Naive thymus-derived CD4-positive, alpha-beta T cell (primary cell): ENCODE measurements around the gene OR2V2. TPM values are rescaled to one million over a fixed set of nuclear protein-coding genes. Genes with fewer than 3 reads are reported as not detected.

ENCODE experiments used
- ATAC-seq: fragments of 150-1000 bp; cut with Tn5 transposase; 2 replicates; pipeline ENCODE4 v1.10.0; 2021; ENCODE audit warnings: mild to moderate bottlenecking, moderate library complexity
- CTCF ChIA-PET: fragments of 350-600 bp; sonication (Branson Sonifier 250); formaldehyde crosslinking; loops from one replicate; lab custom pipeline; 2021; ENCODE audit warnings: antibody characterized with exemption; lab: Charles Lee
- POLR2A ChIA-PET: fragments of 350-600 bp; sonication (Branson Sonifier 250); formaldehyde crosslinking; loops from one replicate; lab custom pipeline; 2021; ENCODE audit warnings: antibody characterized with exemption, inconsistent platforms; lab: Charles Lee
- DNase-seq, 9 donors: peaks; one replicate each; pipeline versions ENCODE4 v3.0.0 to v3.0.0-alpha.2; 2020 to 2022; ENCODE audit warnings: mixed read lengths in 1 of 9
- H3K27ac ChIP-seq: one replicate; pipeline ENCODE4 v1.7.0; 2013; ENCODE audit warnings: mild to moderate bottlenecking, low read depth, low read length, moderate library complexity
- H3K27me3 ChIP-seq, 2 donors: one replicate each; pipeline ENCODE4 v1.7.0; 2013; ENCODE audit warnings: low read length in 2 of 2, mild to moderate bottlenecking in 2 of 2, moderate library complexity in 2 of 2; ENCODE audit not compliant: control insufficient read depth in 2 of 2, insufficient read depth in 2 of 2
- H3K36me3 ChIP-seq, 3 experiments: 1 replicate in 2 of 3; 2 replicates in 1 of 3; pipeline ENCODE4 v1.7.0; 2013; ENCODE audit warnings: low read length in 3 of 3, mild to moderate bottlenecking in 3 of 3, moderate library complexity in 1 of 3; ENCODE audit not compliant: insufficient read depth in 3 of 3, control insufficient read depth in 2 of 3
- H3K4me1 ChIP-seq, 2 donors: one replicate each; pipeline ENCODE4 v1.7.0; 2013; ENCODE audit warnings: low read length in 2 of 2, mild to moderate bottlenecking in 2 of 2, moderate library complexity in 1 of 2; ENCODE audit not compliant: control insufficient read depth in 2 of 2, insufficient read depth in 2 of 2
- H3K4me3 ChIP-seq: 2 replicates; pipeline ENCODE4 v1.7.0; 2013; ENCODE audit warnings: mild to moderate bottlenecking, low read length
- H3K9me3 ChIP-seq, 3 experiments: 1 replicate in 2 of 3; 2 replicates in 1 of 3; pipeline ENCODE4 v1.7.0; 2013; ENCODE audit warnings: low read length in 3 of 3; ENCODE audit not compliant: control insufficient read depth in 2 of 3
- H3K27ac Mint-ChIP-seq, 9 donors: one replicate each; pipeline ENCODE4 v1.8.0; 2020 to 2022; ENCODE audit warnings: mixed read lengths in 9 of 9, mild to moderate bottlenecking in 8 of 9, moderate library complexity in 5 of 9, inconsistent platforms in 2 of 9
- H3K27me3 Mint-ChIP-seq, 5 donors: one replicate each; pipeline ENCODE4 v1.8.0; 2021 to 2022; ENCODE audit warnings: mixed read lengths in 5 of 5, mild to moderate bottlenecking in 1 of 5
- H3K36me3 Mint-ChIP-seq, 5 donors: one replicate each; pipeline ENCODE4 v1.8.0; 2020 to 2022; ENCODE audit warnings: mixed read lengths in 5 of 5, mild to moderate bottlenecking in 3 of 5, inconsistent platforms in 1 of 5
- H3K4me1 Mint-ChIP-seq, 7 donors: one replicate each; pipeline ENCODE4 v1.8.0; 2020 to 2022; ENCODE audit warnings: mixed read lengths in 7 of 7, mild to moderate bottlenecking in 3 of 7, inconsistent platforms in 1 of 7
- H3K4me3 Mint-ChIP-seq, 10 donors: one replicate each; pipeline ENCODE4 v1.8.0; 2020 to 2022; ENCODE audit warnings: mild to moderate bottlenecking in 10 of 10, mixed read lengths in 10 of 10, moderate library complexity in 6 of 10, inconsistent platforms in 2 of 10
- H3K9me3 Mint-ChIP-seq, 11 donors: one replicate each; pipeline ENCODE4 v1.8.0; 2020 to 2022; ENCODE audit warnings: mixed read lengths in 11 of 11, mild to moderate bottlenecking in 4 of 11, inconsistent platforms in 1 of 11, moderate library complexity in 1 of 11
- intact Hi-C, 2 donors: fragments of 100-400 bp; cut with micrococcal nuclease; formaldehyde crosslinking; loops; one replicate each; pipeline ENCODE4 v1.15.1; 2023
- polyA plus RNA-seq, 2 donors: library from polyadenylated mRNA; unstranded; fragments of 300-500 nt; fragmentation: Illumina TruSeq; gene quantifications; one replicate each; pipeline ENCODE4 v1.2.3, GENCODE V29; 2021
- total RNA-seq, 6 experiments: library from RNA in 5 of 6; stranded (reverse) in 5 of 6; gene quantifications; 1 replicate in 5 of 6; 2 replicates in 1 of 6; pipeline ENCODE4 v1.2.3 and lab custom pipeline; 2021 to 2026

OR2V2 gene
- total and polyA plus RNA-seq, 7 experiments from 2014 or later = not detected

- DNase-seq (no peak), ATAC-seq (no peak)
- H3K27ac ChIP-seq = no peak overlapping the region
- Mint-ChIP-seq H3K9me3 (peaks cover 6 to 70% (median 26%) of the 10 kb centered on the region in 11 donors), H3K27ac (no peak overlapping the region), H3K4me3 (no peak overlapping the region), H3K36me3 (peaks cover 0 to 15% (median 10%) of the 10 kb centered on the region in 5 donors), H3K4me1 (peaks cover 0 to 2% (median 0%) of the 10 kb centered on the region in 7 donors), H3K27me3 (peaks cover 10 to 50% (median 39%) of the 10 kb centered on the region in 5 donors)
- POLR2A ChIA-PET = no interaction called here
- H3K9me3 ChIP-seq = peaks cover 0 to 19% (median 0%) of the 10 kb centered on the region in 3 experiments
- H3K4me3 ChIP-seq = no peak overlapping the region
- peaks cover 0 to 6% of the 10 kb centered on the region in 2 donors for H3K27me3 ChIP-seq
- intact Hi-C loops = no loop called here
- no peaks in the 10 kb centered on the region for H3K36me3 ChIP-seq
- no peaks in the 10 kb centered on the region for H3K4me1 ChIP-seq
- CTCF ChIA-PET = no interaction called here
Observed at GRCh38 chr5:181138258-181138657, 9.1 kb upstream of the OR2V2 start.

GRCh38 chr5:181140766-181141165 is 6.6 kb upstream of the OR2V2 start:
- Mint-ChIP-seq H3K27ac (no peak overlapping the region), H3K4me1 (no peaks in the 10 kb centered on the region), H3K9me3 (peaks cover 6 to 62% (median 22%) of the 10 kb centered on the region in 11 donors), H3K27me3 (peaks cover 13 to 51% (median 39%) of the 10 kb centered on the region in 5 donors), H3K36me3 (peaks cover 0 to 13% (median 10%) of the 10 kb centered on the region in 5 donors), H3K4me3 (no peak overlapping the region)
- Histone ChIP-seq H3K4me3 (no peak overlapping the region), H3K4me1 (no peaks in the 10 kb centered on the region), H3K27ac (no peak overlapping the region), H3K27me3 (peaks cover 0 to 3% of the 10 kb centered on the region in 2 donors), H3K36me3 (no peaks in the 10 kb centered on the region), H3K9me3 (peaks cover 0 to 19% (median 0%) of the 10 kb centered on the region in 3 experiments)
- no peak for ATAC-seq
- ChIA-PET CTCF (no interaction called here), POLR2A (no interaction called here)
- no peak for DNase-seq
- intact Hi-C loops = no loop called here

- H3K27ac ChIP-seq = no peak overlapping the region
- CTCF ChIA-PET = no interaction called here
- Mint-ChIP-seq H3K36me3 (peaks cover 0 to 13% (median 10%) of the 10 kb centered on the region in 5 donors), H3K27ac (no peak overlapping the region), H3K9me3 (peaks cover 6 to 50% (median 22%) of the 10 kb centered on the region in 11 donors), H3K27me3 (peaks cover 13 to 54% (median 47%) of the 10 kb centered on the region in 5 donors), H3K4me1 (no peaks in the 10 kb centered on the region), H3K4me3 (no peak overlapping the region)
- no peaks in the 10 kb centered on the region for H3K36me3 ChIP-seq
- H3K27me3 ChIP-seq = no peaks in the 10 kb centered on the region
- intact Hi-C loops = no loop called here
- no peak for DNase-seq
- H3K9me3 ChIP-seq = peaks cover 0 to 19% (median 0%) of the 10 kb centered on the region in 3 experiments
- POLR2A ChIA-PET = no interaction called here
- no peak overlapping the region for H3K4me3 ChIP-seq
- H3K4me1 ChIP-seq = no peaks in the 10 kb centered on the region
- no peak for ATAC-seq
Observed at GRCh38 chr5:181142054-181142453, 5.3 kb upstream of the OR2V2 start.

GRCh38 chr5:181145133-181145532 is 2.3 kb upstream of the OR2V2 start:
- Mint-ChIP-seq H3K36me3 (peaks cover 0 to 7% (median 0%) of the 10 kb centered on the region in 5 donors), H3K9me3 (peaks cover 0 to 21% (median 4%) of the 10 kb centered on the region in 11 donors), H3K4me1 (no peaks in the 10 kb centered on the region), H3K4me3 (no peak overlapping the region), H3K27ac (no peak overlapping the region), H3K27me3 (peaks cover 17 to 74% (median 67%) of the 10 kb centered on the region in 5 donors)
- Histone ChIP-seq H3K4me3 (no peak overlapping the region), H3K27me3 (no peaks in the 10 kb centered on the region), H3K9me3 (peaks cover 0 to 2% (median 0%) of the 10 kb centered on the region in 3 experiments), H3K27ac (no peak overlapping the region), H3K36me3 (no peaks in the 10 kb centered on the region), H3K4me1 (no peaks in the 10 kb centered on the region)
- intact Hi-C loops = no loop called here
- ATAC-seq (no peak), DNase-seq (no peak)
- ChIA-PET CTCF (no interaction called here), POLR2A (no interaction called here)

- H3K4me1 Mint-ChIP-seq = peaks cover 0 to 5% (median 4%) of the 10 kb centered on the region in 7 donors
- H3K4me3 Mint-ChIP-seq = no peak overlapping the region
- peaks cover 9 to 51% (median 39%) of the 10 kb centered on the region in 5 donors for H3K27me3 Mint-ChIP-seq
- peak overlapping the region in 1 of 9 donors; percentile 6 for H3K27ac Mint-ChIP-seq
- Histone ChIP-seq H3K4me1 (no peaks in the 10 kb centered on the region), H3K36me3 (no peaks in the 10 kb centered on the region), H3K27me3 (no peaks in the 10 kb centered on the region), H3K9me3 (no peaks in the 10 kb centered on the region), H3K27ac (no peak overlapping the region), H3K4me3 (no peak overlapping the region)
- DNase-seq = no peak
- ChIA-PET POLR2A (no interaction called here), CTCF (no interaction called here)
- peaks cover 0 to 3% (median 0%) of the 10 kb centered on the region in 5 donors for H3K36me3 Mint-ChIP-seq
- peaks cover 0 to 5% (median 0%) of the 10 kb centered on the region in 11 donors for H3K9me3 Mint-ChIP-seq
- no peak for ATAC-seq
- intact Hi-C loops = no loop called here
Observed at GRCh38 chr5:181149355-181149754, 2.0 kb downstream of the OR2V2 start.

- no peaks in the 10 kb centered on the region for H3K9me3 ChIP-seq
- H3K4me3 Mint-ChIP-seq = no peak overlapping the region
- no peak for DNase-seq
- no peaks in the 10 kb centered on the region for H3K36me3 ChIP-seq
- H3K4me1 Mint-ChIP-seq = peaks cover 0 to 8% (median 4%) of the 10 kb centered on the region in 7 donors
- no peaks in the 10 kb centered on the region for H3K4me1 ChIP-seq
- no peak overlapping the region for H3K27ac ChIP-seq
- ChIA-PET POLR2A (no interaction called here), CTCF (interaction anchor here (2.5 kb wide), 1 partner anchor 365 kb away, joined by 6 read pairs; no protein-coding TSS in a partner anchor)
- no peak for ATAC-seq
- H3K27me3 Mint-ChIP-seq = peaks cover 7 to 50% (median 35%) of the 10 kb centered on the region in 5 donors
- intact Hi-C loops = loop anchor here in 1 of 2 donors (10.0 kb wide), 1 partner anchor 285 kb away; the partner anchor contains the start of gene ZFP62
- peaks cover 0 to 1% (median 0%) of the 10 kb centered on the region in 5 donors for H3K36me3 Mint-ChIP-seq
- no peak overlapping the region for H3K27ac Mint-ChIP-seq
- H3K9me3 Mint-ChIP-seq = peaks cover 0 to 6% (median 1%) of the 10 kb centered on the region in 11 donors
- H3K27me3 ChIP-seq = no peaks in the 10 kb centered on the region
- no peak overlapping the region for H3K4me3 ChIP-seq
Observed at GRCh38 chr5:181149806-181150733, 2.7 kb downstream of the OR2V2 start.
